Measurements from ENCODE around the gene GNAL.

- TF ChIP-seq CTCF (conservative IDR thresholded peaks at IDR 0.05; ENCODE audit: low read depth in 2 of 2) (no peak), EZH2 (IDR thresholded peaks at IDR 0.05; ENCODE audit: low read depth, unreplicated experiment) (no peak)
These were observed 155.4 kb downstream of the GNAL start for GRCh38 chr18:11844436-11844835.

Measured in GM23338 (cell line).